ENCODE measurements around the gene NR4A3.

NR4A3 gene

DNA sequence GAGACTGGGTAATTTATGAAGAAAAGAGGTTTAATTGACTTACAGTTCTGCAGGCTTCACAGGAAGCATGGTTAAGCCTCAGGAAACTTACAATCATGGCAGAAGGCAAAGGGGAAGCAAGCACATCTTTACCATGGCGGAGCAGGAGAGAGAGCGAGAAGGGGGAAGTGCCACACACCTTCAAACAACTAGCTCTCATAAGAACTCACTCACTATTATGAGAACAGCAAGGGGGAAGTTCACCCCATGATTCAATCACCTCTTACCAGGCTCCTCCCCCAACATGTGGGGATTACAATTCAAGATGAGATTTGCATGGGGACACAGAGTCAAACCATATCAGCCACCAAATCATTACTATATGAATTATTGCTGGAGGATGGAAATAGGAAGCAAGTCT lies 54.5 kb downstream of the NR4A3 start:
- no peak for DNase-seq (ENCODE audit: low read depth, low spot score)

DNA sequence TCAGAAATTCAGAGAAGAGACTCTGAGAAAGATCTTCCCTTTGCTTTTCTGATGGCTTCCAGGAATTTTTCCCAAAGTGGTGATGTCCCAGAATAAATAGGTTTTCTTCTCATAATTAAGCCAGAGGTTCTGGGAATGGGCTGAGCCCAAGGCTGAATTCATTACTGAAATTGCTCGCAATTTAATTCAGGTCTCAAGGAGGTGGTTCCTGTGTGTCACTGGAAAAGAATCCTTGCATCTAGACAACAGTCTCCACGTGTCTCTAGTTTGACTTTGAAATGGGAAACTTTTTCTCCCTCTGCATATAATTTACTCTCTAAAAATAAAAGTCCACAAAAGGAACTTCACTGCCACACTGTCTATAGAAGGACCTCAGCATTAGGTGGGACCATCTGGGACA lies 57.0 kb downstream of the NR4A3 start:
- DNase-seq (ENCODE audit: low read depth, low spot score), result no peak

- no peak for DNase-seq (ENCODE audit: low read depth, low spot score)
These were observed 60.1 kb downstream of the NR4A3 start for GRCh38 chr9:99881769-99882168.

DNA sequence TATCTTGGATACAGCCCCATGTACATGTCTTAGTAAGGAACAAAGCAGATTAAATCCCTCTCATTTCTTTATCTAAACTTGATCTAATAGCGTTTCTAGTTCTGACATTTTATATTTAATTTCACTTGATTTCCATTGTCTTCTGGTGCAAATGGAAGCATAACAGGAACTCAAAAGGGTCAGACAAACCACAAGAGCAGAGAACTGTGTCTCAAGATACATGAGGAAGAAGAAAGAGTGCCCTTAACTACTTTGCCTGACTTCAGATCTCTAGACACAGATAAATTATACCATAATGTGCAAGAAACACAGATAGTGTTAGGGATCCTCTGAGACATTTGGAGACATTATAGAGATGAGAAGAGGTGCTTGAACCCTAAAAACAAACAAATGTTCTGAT lies 64.1 kb downstream of the NR4A3 start:
- no peak for DNase-seq (ENCODE audit: low read depth, low spot score)

- DNase-seq (ENCODE audit: low read depth, low spot score), result no peak
These were observed 67.4 kb downstream of the NR4A3 start for GRCh38 chr9:99889120-99889519.

DNA sequence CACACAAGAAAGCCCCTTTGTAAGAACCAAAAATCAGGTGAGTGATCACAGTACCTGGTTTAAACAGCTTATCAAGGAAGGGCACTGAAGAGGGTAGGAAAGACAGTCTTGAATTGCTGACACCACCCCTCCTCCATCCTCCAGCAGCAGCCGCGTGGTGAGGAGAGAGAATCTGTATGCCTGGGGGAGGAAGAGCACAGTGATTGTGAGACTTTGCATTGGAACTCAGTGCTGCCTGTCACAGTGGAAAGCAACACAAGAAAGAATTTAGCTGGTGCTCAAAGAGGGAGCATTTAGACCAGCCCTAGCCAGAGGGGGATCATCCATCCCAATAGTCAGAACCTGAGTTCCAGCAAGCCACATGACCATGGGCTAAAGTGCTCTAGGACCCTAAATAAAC lies 73.1 kb downstream of the NR4A3 start:
- peak; percentile 73 for DNase-seq (ENCODE audit: low read depth, low spot score)

GRCh38 chr9:99895510-99895909 lies 73.8 kb downstream of the NR4A3 start:
- no peak for DNase-seq (ENCODE audit: low read depth, low spot score)

DNA sequence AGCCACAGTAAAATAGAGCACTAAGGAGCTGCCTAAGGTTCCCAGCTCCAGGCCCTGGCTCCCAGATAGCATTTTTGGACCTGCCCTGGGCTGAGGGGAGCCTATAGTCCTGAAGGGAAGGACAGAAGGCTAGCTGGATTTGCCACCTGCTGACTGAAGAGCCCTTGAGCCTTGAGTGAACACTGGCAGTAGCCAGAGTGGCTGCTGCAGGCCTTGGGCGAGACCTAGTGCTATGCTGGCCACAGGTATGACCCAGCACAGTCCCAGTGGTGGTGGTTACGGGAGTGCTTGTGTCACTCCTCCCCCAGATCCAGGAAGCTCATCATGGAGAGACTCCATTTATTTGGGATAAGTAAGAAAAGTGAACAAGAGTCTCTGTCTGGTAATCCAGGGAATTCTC lies 74.4 kb downstream of the NR4A3 start:
- DNase-seq (ENCODE audit: low read depth, low spot score), result no peak

DNA sequence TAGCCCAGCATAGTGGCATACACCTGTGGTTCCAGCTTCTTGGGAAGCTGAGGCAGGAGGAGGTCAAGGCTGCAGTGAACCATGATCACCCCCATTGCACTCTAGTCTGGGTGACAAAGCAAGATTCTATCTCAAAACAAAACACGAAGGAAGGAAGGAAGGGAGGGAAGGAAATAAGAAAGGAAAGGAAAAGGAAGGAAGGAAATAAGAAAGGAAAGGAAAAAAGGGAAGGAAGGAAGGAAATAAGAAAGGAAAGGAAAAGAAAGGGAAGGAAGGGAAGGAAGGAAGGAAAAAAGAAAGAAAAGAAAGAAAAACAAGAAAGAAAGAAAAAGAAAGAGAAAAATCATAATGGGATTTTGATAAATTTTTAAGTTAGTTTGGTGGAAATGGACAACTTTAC lies 81.7 kb downstream of the NR4A3 start:
- DNase-seq (ENCODE audit: low read depth, low spot score), result no peak

DNA sequence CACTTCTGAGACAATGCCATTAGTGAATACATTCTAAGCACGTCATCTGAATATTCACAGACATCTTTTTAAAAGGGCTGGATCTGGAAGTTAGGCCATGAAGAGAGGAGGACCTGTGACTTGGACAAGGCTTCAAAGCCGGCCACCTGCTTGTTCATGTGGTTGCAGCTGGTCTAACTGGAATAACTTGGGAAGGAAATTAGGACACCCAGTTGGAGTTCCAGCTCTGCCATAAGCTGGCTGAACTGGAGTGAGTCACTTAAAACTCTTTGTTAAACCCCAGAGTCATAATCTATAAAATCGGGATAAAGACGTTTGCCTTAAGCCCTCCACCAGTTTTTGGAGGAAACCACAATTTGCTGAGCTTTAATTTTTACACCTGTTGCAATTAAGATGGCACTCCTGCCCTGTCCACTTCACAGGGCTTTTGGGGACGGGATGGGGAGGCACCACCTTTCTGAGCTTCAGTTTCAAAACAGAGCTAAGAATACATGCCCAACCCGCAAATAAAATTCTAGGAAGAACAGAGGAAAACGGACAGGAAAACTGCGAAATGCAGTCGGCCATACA lies 84.2 kb downstream of the NR4A3 start:
- peak; percentile 42 for DNase-seq (ENCODE audit: low read depth, low spot score)

DNA sequence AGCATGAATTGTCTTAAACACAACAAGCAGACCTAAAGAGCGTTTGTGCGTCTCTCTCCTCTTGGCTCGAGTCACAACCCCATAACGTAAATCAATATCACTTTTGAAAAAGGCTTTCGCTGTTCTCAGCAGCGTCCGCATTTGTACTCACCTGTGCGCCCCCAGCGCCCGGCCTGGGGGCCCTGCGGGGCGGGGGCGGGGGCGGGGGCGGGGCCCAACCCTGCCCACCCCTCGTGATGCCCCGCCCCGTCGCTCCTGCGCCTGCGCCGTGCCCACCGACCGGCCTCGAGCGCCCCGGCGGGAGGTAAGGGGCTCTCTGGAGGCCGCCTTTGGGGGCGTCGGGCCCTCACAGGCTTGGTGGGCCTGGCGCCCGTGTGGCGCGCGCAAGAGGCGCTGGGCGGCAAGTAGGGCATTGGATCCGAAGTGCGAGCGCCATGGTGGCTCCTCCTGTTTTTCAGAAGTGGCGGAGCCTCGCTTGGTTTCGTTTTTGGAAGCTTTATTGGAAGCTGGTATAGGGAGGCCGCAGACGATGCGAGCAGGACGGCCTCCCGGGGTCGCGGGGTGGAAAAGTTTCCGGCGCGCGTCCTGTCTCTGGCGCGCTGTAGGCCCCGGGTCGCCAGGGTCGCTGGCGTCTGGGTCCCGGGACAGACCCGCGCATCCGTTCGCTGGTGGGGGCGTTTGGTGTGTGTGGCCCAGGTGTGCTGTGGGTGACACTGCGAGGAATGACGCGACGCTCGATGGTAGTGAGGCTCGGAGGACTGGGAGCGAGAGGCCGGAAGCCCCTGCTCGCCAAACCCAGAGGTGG lies 84.9 kb downstream of the NR4A3 start, which contains the start of gene STX17:
Gene STX17 (plus strand): TSS at position 252 of the 805 bp plus-strand sequence. CDS start 8,586 bp downstream, outside the sequence.
- peak; percentile 86 for DNase-seq (ENCODE audit: low read depth, low spot score)

DNA sequence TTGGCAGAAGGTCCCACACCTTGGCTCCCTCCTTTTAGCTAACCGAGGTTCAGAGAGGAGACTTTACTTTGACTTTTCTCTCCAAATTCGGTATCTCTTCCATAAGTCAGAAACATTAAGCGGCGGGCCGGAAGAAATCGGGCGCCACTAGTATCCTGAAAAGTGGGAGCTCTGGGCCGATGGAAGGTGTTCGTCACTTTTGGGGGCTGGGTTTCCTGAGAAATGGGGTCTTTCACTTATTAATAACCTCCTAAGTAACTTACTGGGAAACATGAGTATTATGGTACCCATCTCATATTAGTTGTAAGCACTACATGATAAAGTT lies 85.5 kb downstream of the NR4A3 start:
- no peak for DNase-seq (ENCODE audit: low read depth, low spot score)

DNA sequence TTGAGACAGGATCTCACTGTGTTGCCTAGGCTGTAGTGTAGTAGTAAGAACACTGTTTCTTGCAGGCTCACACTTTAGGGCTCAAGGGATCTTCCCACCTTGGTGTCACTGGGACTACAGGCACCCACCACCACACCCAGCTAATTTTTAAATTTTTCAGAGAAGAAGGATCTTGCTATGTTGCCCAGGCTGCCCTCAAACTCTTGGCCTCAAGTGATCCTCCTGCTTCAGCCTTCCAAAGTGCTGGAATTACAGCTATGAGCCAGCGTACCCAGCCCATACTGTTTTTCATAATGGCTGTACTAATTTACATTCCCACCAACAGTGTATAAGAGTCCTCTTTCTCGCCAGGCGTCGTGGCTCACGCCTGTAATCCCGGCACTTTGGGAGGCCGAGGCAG lies 89.9 kb downstream of the NR4A3 start:
- no peak for DNase-seq (ENCODE audit: low read depth, low spot score)

Data from ELF-1 (cell line).